Thyroid gland (tissue), 4 donors: ENCODE measurements around the gene POLR2L.

ENCODE experiments used
- CTCF ChIP-seq, 6 experiments: fragments of 200-600 bp in 3 of 6; fragments of 450-650 bp in 3 of 6; sonication (generic) in 3 of 6; IDR thresholded peaks; one replicate each; pipeline ENCODE4 v1.5.1; 2016 to 2019; ENCODE audit warnings: antibody characterized with exemption in 6 of 6, mild to moderate bottlenecking in 2 of 6, inconsistent platforms in 1 of 6, moderate library complexity in 1 of 6
- POLR2A ChIP-seq, 2 donors: fragments of 450-650 bp; IDR thresholded peaks; one replicate each; pipeline ENCODE4 v1.6.1; 2017; ENCODE audit warnings: antibody characterized with exemption in 2 of 2, mild to moderate bottlenecking in 2 of 2, moderate library complexity in 1 of 2

- TF ChIP-seq CTCF (IDR thresholded peaks at IDR 0.05) (no peak), POLR2A (IDR thresholded peaks at IDR 0.05) (no peak)
Observed at GRCh38 chr11:824942-825341, 17.4 kb downstream of the POLR2L start.
